OCI-LY3 (cell line): ENCODE results near the gene ACBD6.

ENCODE experiments used
- CTCF ChIP-seq: fragments of 200-600, 300-600 bp; sonication (generic); IDR thresholded peaks from 2 replicates; pipeline ENCODE4 v1.5.1; 2014; ENCODE audit warnings: antibody characterized with exemption, low read length, low read depth
- EZH2phosphoT487 ChIP-seq: fragments of 200-600 bp; shearing (Covaris generic); IDR thresholded peaks from 2 replicates; pipeline ENCODE4 v1.6.1; 2018; ENCODE audit warnings: antibody characterized with exemption, mixed run types, low read depth

GRCh38 chr1:180250883-180251509 lies 251.4 kb downstream of the ACBD6 start:
- TF ChIP-seq CTCF (no peak), EZH2phosphoT487 (no peak)
